Gastrocnemius medialis (tissue), 4 donors: Measurements from ENCODE around the gene CDK11B.

Source experiments
- POLR2A ChIP-seq, 2 donors: fragments of 450-650 bp; IDR thresholded peaks; one replicate each; pipeline ENCODE4 v1.6.1; 2017; ENCODE audit warnings: antibody characterized with exemption in 2 of 2, mild to moderate bottlenecking in 2 of 2, moderate library complexity in 2 of 2
- TF ChIP-seq, protein P1 (sequence below), 5 experiments: fragments of 450-650 bp in 3 of 5; fragments of 200-600 bp in 2 of 5; sonication (generic) in 2 of 5; IDR thresholded peaks in 4 of 5; conservative IDR thresholded peaks in 1 of 5; 1 replicate in 4 of 5; 2 replicates in 1 of 5; pipeline ENCODE4 v1.5.1; 2016 to 2019; ENCODE audit warnings: antibody characterized with exemption in 5 of 5, mild to moderate bottlenecking in 3 of 5, moderate library complexity in 3 of 5

DNA sequence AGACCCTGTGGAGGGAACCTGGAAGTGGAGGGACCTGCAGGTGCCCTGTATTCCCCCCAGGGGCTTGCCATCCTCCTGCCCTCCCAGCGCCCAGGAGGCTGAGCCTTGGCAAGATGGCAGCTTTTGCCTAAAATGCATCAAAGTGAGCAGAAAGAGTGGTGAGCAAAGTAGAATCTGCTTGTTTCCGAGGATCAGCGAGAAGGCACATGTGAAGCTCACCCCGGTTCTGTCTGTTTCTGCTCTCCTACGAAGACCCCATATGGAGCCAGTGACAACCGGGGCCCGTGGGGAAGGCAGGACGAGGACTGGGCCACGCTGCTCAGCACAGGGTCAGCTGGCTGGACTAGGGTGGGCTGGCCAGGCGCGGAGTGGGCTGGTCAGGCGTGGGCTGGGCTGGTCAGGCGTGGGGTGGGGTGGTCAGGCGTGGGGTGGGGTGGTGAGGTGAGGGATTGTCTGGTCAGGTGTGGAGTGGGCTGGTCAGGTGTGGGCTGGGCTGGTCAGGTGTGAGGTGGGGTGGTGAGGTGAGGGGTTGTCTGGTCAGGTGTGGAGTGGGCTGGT lies 53.7 kb downstream of the CDK11B start:
- TF ChIP-seq, protein P1, sequence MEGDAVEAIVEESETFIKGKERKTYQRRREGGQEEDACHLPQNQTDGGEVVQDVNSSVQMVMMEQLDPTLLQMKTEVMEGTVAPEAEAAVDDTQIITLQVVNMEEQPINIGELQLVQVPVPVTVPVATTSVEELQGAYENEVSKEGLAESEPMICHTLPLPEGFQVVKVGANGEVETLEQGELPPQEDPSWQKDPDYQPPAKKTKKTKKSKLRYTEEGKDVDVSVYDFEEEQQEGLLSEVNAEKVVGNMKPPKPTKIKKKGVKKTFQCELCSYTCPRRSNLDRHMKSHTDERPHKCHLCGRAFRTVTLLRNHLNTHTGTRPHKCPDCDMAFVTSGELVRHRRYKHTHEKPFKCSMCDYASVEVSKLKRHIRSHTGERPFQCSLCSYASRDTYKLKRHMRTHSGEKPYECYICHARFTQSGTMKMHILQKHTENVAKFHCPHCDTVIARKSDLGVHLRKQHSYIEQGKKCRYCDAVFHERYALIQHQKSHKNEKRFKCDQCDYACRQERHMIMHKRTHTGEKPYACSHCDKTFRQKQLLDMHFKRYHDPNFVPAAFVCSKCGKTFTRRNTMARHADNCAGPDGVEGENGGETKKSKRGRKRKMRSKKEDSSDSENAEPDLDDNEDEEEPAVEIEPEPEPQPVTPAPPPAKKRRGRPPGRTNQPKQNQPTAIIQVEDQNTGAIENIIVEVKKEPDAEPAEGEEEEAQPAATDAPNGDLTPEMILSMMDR (IDR thresholded peaks at IDR 0.05 in 4 of 5, conservative IDR thresholded peaks at IDR 0.05 in 1 of 5): no peak
- TF ChIP-seq POLR2A (IDR thresholded peaks at IDR 0.05): no peak
